GM21528 (cell line): ENCODE data around the gene ENDOV.
"Not testable (repeated sequence)": the region's sequence is repeated elsewhere in the genome, so short reads cannot be mapped to it uniquely, and the experiment has no call there.

Source experiments
- ATAC-seq: cut with Tn5 transposase; IDR thresholded peaks from one replicate; pipeline ENCODE4 v1.9.1; 2021; ENCODE audit warnings: mild to moderate bottlenecking, moderate library complexity; ENCODE audit not compliant: unreplicated experiment, low FRiP score

Gene ENDOV

DNA sequence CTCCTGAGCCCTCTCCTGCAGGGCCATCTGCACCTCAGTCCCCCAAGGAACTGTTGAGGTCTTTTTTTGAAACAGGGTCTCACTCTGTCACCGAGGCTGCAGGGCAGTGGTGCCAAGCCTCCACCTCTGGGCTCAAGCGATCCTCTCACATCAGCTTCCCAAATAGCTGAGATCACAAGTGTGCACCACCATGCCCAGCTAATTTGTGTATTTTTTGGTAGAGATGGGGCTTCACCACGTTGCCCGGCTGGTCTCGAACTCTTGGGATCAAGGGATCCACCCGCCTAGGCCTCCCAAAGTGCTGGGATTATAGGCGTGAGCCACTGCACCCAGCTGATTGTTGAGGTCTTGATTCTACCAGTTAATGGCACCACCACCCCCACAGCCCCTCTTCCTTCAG, 27.9 kb upstream of the ENDOV start:
- no peak for ATAC-seq

DNA sequence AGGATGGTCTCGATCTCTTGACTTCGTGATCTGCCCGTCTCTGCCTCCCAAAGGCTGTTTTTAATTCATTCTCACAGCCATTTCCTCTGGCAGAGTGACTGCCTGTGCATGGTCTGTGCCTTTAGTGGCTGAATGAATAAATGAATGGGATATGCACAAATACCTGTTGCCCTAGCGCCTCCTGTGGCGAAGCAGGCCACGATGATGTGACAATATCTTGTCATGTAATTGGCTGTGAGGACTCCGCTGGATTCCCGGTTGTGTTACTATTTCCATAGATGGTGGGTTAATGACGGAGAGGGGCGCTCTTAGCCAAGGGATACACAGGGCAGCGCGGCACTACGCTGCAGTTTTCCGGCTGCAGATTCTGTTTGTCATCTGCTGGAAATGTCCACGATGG, 26.8 kb upstream of the ENDOV start:
- no peak for ATAC-seq

DNA sequence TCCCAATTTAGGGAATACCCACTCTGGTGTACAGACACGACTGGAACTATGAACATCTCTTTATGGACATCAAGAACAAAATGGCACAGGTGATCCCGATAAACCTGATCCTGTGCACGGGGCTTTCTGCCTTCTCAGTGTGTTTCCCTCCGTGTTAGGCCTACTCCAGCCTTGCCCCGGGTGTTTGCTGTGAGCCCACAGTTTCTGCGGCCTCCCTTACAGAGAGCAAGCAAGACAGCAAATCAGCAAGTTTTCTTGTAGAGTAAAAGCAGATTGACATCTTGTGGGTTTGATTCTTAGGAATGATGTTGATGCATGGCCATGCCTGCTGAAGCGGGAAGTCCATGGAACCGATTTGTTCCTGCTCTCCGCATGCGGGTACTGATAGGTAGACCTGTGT, 26.4 kb upstream of the ENDOV start:
- no peak for ATAC-seq

DNA sequence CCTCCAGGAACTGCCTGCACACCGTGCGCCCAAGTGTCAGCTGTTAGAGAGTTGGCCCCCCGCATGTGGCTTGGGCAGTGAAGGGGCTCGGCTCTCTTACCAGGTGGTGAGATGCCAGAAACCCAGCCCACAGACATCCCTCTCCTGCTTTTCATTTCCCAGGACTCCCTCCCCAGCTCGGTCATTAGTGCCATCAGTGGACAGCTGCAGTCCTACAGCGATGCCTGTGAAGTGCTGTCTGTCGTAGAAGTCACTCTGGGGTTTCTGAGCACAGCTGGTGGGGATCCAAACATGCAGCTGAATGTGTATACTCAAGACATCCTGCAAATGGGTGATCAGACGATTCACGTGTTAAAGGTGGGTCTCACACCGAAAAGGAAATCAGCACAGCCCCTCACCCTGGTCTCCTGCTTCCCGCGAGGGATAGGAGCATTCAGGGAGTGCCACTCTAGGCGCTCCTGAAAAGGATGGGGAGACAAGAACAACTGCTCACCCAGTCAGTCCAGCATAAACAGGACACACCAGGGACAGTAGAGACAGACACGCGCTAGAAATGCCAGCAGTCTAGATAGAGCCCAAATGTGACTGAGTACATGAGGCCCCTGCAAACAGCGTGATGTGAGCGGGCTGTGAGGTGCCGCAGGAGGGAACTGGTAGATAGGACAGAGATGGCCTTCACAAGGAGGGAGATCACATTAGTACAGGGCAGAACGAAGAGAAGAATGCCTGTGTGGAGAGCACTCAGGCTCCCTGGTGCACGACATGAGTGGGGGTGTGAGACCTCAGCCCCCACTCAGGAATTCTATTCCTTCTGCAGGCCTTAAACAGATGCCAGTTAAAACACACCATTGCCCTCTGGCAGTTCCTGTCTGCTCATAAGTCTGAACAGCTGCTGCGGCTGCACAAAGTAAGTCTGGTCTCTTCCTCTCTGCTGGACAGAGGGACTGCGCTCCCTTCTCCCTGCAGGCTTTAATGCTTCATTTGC, 25.7 kb upstream of the ENDOV start:
- ATAC-seq: no peak

DNA sequence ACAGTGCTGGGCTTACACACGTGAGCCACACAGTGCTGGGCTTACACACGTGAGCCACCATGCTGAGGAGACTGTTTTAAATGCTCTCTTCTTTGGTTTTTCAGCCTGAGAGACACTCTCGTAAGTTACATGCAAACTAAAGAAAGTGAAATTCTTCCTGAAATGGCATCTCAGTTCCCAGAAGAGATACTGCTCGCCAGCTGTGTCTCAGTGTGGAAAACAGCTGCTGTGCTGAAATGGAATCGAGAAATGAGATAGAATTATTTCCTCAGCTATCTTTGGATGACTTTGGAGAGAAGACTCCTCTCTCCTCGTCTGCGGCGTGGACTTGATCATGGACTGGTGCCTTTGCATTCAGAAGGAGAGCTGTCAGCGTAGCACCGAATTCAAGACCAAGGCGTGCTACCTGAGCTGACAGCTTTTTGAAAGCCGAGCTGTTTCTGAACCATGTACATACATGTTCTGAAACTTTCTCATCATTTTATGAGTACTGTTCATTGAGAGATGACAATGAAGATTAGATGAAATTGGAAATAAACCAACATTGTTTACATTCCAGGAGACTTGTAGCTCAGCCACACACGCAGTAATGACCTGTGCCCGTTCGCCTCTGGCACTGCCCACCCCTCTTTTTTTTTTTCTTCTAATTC, 21.6 kb upstream of the ENDOV start:
- no peak for ATAC-seq

DNA sequence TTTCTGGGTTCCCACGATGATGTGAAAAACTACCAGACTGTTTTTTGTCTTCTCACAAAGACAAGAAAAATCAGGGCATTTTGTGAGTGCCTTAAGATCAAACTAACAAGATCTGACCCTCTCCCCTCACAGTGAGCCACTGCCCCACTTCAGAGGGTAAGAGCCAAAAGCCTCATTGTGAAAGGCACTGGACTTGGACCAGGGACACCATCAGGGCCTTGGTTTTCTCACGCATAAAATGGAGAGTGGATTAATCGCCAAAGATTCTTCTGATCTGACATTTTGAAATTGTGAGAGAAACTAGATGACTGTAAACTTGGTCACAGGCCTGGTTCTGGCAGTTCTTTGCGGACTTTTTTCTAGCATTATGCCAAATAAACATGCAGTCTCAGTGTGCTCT, 21.0 kb upstream of the ENDOV start:
- no peak for ATAC-seq

DNA sequence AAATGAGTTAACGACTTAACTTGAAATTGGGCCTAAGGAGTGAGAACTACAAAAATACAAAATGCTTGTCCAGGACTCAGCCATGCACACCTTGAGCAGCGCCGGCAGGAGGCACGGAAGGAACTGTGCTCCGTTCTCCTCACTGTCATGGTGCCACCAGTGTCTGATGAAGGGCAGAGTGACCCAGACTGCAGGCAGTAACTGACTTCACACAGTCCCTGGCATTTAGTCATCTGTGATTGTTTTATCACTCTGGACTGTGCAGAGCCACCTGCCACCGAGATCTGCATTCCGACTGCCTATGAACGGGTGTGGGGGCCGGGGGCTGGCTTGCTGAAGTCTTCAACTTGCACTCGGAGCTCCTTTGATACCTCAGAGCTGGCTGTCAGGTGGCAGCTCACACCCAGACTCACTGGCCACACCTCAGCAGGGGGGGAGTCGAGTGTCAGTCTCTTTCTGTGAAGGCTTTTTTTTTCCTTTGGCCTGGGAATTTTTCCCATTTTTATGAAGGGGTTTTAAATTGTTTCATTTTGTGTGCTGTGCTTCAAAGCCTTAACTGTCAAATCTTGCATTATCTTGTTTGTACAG, 20.2 kb upstream of the ENDOV start:
- no peak for ATAC-seq

DNA sequence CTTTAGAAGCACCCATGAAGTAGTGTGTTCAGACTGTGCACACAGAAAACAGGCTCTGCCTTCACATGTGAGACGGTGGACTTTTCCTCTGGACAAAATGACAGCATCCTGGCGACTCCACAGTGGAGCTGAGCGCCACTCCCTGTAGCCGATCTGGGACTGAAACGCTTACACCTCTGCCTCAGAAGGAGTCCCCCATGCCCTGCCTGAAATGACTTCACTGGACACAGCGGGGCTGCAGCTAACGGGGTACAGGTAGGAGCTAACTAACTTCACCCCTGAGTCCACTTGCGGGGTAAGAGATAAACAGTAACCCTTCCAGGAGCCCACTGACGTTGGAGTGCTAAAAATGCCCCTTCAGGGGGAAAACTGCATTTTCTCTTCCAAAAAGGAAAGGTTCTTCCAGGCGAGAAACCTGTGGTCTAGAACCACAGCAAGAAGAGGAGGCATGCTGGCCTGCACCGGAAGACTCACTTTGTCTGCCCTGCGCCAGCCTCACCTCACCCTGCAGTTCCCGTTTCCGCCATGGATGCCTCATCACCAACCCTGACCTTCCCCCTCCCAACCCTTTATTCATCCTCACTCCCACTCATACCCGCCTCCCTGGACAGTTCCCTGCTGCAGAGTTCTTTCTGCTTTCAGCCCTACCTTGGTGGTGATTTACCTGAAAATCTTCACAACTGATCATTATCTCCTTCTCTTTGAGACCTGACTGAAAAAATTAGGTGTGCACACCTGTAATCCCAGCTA, 19.4 kb upstream of the ENDOV start:
- ATAC-seq: no peak

DNA sequence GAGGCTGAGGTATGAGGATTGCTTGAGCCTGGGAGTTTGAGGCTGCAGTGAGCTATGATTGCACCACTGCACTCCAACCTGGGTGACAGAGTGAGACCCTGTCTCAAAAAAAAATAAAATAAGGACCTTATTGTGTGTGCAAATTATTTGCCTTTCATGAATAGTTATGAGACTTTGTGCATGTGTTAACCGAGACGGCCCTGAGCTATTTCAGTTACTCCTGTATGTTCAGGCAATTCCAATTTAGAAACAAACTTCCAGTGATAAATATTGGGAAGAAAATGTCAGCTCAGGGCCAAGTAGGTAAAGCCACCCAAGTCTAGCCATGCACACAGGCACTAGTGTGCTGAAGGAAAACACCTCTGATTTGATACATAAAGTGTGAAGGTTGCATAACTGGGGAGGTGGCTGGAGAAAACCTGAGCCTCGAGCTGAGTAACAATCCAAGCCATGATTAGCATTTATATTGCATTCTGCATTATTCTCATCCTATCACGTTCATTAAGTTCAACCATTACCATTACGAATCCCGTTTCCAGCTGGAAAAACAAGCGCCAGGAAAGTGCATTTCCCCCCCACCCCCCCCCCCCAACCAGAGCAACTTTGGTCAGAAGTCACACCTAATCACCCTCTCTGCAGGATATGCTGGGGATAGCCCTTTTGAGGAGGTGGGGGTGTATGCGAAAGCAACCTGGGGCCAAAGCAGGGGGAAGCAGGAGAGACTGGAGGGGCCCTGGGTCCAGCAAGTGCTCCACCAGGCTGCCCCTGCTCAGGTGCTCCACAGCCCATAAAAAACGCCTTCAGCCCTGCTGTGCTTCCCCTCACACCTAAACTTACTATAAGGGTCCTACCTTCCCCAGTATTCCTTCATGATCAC, 18.6 kb upstream of the ENDOV start:
- ATAC-seq: no peak

DNA sequence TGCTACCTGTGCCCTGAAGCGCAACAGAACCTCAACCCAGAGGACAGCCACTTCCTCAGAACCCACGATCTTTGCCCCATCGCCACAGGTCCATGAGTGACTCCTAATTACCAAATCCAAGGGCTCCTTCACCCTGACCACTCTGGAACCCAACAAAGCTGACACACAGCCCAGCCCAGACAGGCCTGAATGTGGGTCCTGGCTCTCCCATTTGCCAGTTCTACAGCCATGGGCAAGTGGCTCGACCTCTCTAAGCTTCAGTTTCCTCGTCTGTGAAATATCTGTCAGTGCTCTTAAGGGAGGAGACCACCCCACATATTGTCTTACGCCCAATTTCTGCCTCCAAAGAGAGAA, 18.0 kb upstream of the ENDOV start:
- ATAC-seq: no peak

DNA sequence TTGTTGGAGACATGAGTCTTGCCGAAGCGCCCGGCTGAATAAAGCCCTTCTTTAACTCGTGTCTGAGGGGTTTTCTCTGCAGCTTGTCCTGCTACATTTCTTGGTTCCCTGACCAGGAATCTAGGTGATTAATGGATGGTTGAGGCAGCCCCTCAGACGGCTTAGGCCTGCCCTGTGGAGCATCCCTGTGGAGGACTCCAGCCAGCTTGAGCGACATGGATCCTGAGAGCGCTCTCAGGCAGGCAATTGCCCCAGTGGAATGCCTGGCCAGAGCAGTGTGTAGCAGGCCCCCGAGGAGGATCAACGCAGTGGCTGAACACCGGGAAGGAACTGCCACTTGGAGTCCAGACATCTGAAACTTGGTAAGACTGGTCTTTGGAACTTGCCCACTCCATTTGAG, 17.3 kb upstream of the ENDOV start:
- ATAC-seq: no peak

DNA sequence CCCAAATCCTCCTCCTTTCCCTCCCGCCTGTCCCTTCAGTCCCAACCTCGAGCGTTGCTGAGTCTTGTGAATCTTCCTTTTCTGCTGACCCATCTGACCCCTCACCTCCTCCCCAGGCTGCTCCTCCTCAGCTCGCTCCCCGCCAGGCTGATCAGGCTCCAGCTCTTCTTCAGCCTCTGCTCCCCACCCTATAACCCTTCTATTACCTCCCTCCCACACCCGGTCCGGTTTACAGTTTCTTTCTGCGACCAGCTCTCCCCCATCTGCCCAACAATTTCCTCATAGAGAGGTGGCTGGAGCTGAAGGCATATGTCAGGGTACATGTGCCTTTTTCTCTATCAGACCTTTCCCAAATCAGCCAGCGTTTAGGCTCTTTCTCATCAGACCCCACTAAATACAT, 13.9 kb upstream of the ENDOV start:
- not testable (repeated sequence) for ATAC-seq

DNA sequence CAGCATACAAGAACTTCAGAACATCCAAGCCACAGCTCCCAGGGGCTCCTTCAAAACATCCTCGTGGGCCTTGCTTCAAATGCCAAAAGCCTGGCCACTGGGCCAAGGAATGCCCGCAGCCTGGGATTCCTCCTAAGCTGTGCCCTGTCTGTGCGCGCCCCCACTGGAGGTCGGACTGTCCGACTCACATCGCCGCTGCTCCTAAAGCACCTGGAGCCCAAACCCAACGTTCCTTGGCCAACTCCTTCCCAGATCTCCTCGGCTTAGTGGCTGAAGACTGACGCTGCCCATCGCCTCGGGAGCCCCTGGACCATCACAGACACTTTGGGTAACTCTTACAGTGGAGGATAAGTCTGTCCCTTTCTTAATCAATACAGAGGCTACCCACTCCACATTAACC, 12.9 kb upstream of the ENDOV start:
- not testable (repeated sequence) for ATAC-seq

DNA sequence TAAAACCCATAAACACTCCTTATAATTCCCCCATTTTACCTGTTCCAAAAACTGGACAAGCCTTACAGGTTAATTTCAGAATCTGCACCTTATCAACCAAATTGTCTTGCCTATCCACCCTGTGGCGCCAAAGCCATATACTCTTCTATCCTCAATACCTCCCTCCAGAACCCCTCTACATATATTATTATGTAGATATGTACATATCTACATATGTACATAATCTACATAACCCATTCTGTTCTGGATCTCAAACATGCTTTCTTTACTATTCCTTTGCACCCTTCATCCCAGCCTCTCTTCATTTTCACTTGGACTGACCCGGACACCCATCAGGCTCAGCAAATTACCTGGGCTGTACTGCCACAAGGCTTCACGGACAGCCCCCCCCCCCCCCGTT, 12.0 kb upstream of the ENDOV start:
- no peak for ATAC-seq

DNA sequence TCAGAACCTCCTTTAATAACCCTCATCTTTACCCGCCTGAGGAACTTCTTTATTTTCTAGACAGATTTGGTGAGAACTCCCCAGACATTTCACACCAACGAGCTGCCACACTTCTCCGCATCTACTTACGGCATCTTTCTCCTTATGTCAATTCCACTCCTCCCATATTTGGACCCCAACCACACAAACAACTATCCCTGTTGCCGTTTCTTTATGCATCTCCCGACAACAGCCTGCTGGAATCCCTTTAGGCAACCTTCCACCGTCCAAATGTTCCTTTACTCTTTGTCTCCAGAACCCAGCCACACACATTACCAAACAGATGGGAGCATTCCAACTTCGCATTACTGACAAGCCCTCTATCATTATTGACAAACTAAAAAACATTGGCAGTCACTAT, 8.8 kb upstream of the ENDOV start:
- no peak for ATAC-seq

DNA sequence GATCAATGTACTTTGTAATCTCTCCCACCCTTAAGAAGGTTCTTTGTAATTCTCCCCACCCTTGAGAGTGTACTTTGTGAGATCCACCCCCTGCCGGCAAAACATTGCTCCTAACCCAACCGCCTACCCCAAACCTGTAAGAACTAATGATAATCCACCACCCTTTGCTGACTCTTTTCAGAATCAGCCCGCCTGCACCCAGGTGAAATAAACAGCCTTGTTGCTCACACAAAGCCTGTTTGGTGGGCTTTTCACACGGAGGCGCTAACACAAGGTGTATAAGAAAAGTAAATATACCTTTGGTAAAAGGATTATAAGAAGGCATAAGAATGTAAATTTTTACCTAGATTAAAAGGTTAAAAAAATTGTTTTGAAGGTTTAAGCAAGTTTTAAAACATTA, 7.0 kb upstream of the ENDOV start:
- not testable (repeated sequence) for ATAC-seq

DNA sequence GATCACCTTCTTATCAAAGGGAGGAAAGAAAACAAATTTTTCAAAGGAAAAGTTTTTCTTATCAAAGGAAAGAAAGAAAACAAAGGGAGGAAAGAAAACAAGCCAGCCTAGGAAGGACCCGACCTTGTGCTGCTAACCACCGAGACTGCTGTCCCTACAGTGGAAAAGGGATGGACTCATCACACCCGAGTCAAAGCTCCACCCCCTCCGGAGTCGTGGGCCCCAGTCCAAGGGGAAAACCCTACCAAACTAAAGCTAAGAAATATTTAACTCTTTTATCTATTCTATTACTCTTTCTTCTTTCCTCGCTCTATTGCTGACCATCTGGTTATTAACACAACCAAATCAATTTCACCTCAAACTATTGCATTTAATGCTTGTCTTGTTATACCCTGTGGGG, 6.1 kb upstream of the ENDOV start:
- no peak for ATAC-seq

DNA sequence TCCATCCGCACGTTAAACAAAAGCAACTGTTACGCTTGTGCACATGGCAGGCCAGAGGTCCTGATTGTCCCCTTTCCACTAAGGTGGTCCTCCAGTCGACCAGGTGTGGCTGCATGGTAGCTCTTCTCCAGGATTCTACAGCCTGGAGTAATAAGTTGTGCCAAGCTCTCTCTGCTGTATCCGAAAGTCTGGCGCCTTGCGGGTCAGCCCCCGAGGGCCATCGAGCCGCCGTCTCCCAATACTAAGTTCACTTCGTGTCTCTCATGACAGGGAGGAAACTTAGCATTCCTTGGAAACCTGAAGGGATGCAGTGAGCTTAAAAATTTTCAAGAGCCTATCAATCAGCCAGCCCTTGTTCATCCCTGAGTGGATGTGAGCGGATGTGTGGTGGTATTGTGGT, 5.3 kb upstream of the ENDOV start:
- no peak for ATAC-seq

DNA sequence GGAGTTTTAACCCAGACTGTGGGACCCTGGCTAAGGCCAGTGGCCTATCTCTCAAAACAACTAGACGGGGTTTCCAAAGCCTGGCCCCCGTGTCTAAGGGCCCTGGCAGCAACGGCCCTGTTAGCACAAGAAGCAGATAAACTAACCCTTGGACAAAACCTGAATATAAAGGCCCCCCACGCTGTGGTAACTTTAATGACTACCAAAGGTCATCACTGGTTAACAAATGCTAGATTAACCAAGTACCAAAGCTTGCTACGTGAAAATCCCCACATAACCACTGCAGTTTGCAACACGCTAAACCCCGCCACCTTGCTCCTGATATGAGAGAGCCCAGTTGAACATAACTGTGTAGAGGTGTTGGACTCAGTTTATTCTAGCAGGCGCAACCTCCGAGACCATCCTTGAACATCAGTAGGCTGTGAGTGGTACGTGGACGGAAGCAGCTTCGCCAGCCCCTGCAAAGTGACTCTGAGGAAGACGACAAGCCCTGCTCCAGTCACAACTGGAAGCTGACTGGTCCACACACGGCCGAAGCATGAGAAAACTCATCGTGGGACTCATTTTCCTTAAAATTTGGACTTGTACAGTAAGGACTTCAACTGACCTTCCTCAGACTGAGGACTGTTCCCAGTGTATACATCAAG, 4.4 kb upstream of the ENDOV start:
- not testable (repeated sequence) for ATAC-seq
